DOHH2 (cell line): Measurements from ENCODE around the gene CFAP97.
A peak's percentile ranks its signal among the peaks of the same experiment; 100 is the strongest.
"Not testable (repeated sequence)": the region's sequence is repeated elsewhere in the genome, so short reads cannot be mapped to it uniquely, and the experiment has no call there.

ENCODE experiments used
- H3F3A ChIP-seq: fragments of 200-600 bp; sonication (generic), shearing (Covaris generic); 2 replicates; pipeline ENCODE4 v1.6.0; 2016; ENCODE audit warnings: antibody characterized with exemption, mild to moderate bottlenecking; ENCODE audit not compliant: control insufficient read depth, insufficient read depth
- H3K27ac ChIP-seq: fragments of 200-600 bp; sonication (generic); 2 replicates; pipeline ENCODE4 v1.5.1; 2014; ENCODE audit warnings: low read depth, mild to moderate bottlenecking, low read length, moderate library complexity
- H3K27me3 ChIP-seq: fragments of 200-600 bp; sonication (generic); 2 replicates; pipeline ENCODE4 v1.6.1; 2014; ENCODE audit warnings: mild to moderate bottlenecking, low read length, mixed read lengths; ENCODE audit not compliant: control insufficient read depth
- H3K36me3 ChIP-seq: fragments of 200-600 bp; sonication (generic); 2 replicates; pipeline ENCODE4 v1.6.1; 2014; ENCODE audit warnings: mild to moderate bottlenecking, low read length, moderate library complexity, mixed read lengths; ENCODE audit not compliant: control insufficient read depth
- H3K4me1 ChIP-seq: fragments of 200-600 bp; sonication (generic); 2 replicates; pipeline ENCODE4 v1.6.1; 2014; ENCODE audit warnings: mild to moderate bottlenecking, low read length, mixed read lengths; ENCODE audit not compliant: control insufficient read depth
- H3K4me2 ChIP-seq: fragments of 200-600 bp; sonication (generic); 2 replicates; pipeline ENCODE4 v1.6.0; 2014; ENCODE audit warnings: mild to moderate bottlenecking, low read length, moderate library complexity
- H3K4me3 ChIP-seq: fragments of 200-600 bp; sonication (generic); 2 replicates; pipeline ENCODE4 v1.5.1; 2014; ENCODE audit warnings: mild to moderate bottlenecking, low read length, mixed read lengths
- H3K79me2 ChIP-seq: fragments of 200-600 bp; sonication (generic); 2 replicates; pipeline ENCODE4 v1.6.1; 2014; ENCODE audit warnings: mild to moderate bottlenecking, low read length, mixed read lengths; ENCODE audit not compliant: control insufficient read depth
- H3K9me2 ChIP-seq: fragments of 200-600 bp; sonication (generic); replicated peaks from 2 replicates; pipeline ENCODE4 v1.6.1; 2014; ENCODE audit warnings: mild to moderate bottlenecking, low read length, mixed read lengths; ENCODE audit not compliant: control insufficient read depth
- H3K9me3 ChIP-seq: fragments of 200-600 bp; sonication (generic); 2 replicates; pipeline ENCODE4 v1.6.1; 2014; ENCODE audit warnings: antibody characterized with exemption, low read length, mixed read lengths; ENCODE audit not compliant: control insufficient read depth, insufficient read depth
- H4K20me1 ChIP-seq: fragments of 200-600 bp; sonication (generic); 2 replicates; pipeline ENCODE4 v1.6.0; 2014; ENCODE audit warnings: low read depth, mild to moderate bottlenecking, antibody characterized with exemption, low read length, moderate library complexity; ENCODE audit not compliant: control insufficient read depth, insufficient read depth
- EZH2phosphoT487 ChIP-seq: fragments of 200-600 bp; sonication (generic); IDR thresholded peaks from 2 replicates; pipeline ENCODE4 v1.6.1; 2017; ENCODE audit warnings: borderline replicate concordance, mild to moderate bottlenecking, antibody characterized with exemption, low read length, moderate library complexity, mixed read lengths
- TF ChIP-seq, protein P1 (sequence below): fragments of 200-600 bp; sonication (generic); IDR thresholded peaks from one replicate; pipeline ENCODE4 v1.5.1; 2014; ENCODE audit warnings: antibody characterized with exemption, mild to moderate bottlenecking, low read depth, low read length; ENCODE audit not compliant: poor library complexity, severe bottlenecking

CFAP97 gene

DNA sequence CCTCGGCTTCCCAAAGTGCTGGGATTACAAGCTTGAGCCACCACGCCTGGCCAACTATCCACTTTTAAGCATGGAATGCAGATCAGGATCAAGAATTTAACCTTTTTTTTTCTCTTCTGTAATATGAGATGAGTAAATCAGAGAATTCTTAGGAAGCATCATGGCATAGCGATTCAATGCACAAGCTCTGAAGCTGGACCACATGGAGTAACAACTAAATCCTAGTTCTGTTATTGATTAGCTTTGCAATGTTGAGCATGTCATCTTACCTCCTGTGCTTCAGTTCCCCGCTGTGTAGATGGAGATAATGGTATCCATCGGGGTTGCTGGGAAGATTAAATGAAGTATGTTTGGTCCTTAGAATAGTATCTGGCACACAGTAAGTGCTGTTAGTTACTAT lies 3.7 kb upstream of the CFAP97 start:
- Histone ChIP-seq H3K4me2 (no peak overlapping the region), H3K79me2 (peaks cover 54% of the 10 kb centered on the region), H3K27me3 (no peaks in the 10 kb centered on the region), H4K20me1 (no peaks in the 10 kb centered on the region), H3F3A (peaks cover 12% of the 10 kb centered on the region), H3K27ac (no peak overlapping the region), H3K36me3 (peaks cover 15% of the 10 kb centered on the region), H3K4me1 (peaks cover 50% of the 10 kb centered on the region), H3K4me3 (no peak overlapping the region), H3K9me2 (no peaks in the 10 kb centered on the region), H3K9me3 (no peaks in the 10 kb centered on the region)
- TF ChIP-seq, protein P1, sequence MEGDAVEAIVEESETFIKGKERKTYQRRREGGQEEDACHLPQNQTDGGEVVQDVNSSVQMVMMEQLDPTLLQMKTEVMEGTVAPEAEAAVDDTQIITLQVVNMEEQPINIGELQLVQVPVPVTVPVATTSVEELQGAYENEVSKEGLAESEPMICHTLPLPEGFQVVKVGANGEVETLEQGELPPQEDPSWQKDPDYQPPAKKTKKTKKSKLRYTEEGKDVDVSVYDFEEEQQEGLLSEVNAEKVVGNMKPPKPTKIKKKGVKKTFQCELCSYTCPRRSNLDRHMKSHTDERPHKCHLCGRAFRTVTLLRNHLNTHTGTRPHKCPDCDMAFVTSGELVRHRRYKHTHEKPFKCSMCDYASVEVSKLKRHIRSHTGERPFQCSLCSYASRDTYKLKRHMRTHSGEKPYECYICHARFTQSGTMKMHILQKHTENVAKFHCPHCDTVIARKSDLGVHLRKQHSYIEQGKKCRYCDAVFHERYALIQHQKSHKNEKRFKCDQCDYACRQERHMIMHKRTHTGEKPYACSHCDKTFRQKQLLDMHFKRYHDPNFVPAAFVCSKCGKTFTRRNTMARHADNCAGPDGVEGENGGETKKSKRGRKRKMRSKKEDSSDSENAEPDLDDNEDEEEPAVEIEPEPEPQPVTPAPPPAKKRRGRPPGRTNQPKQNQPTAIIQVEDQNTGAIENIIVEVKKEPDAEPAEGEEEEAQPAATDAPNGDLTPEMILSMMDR: no peak
- no peak for TF ChIP-seq EZH2phosphoT487

DNA sequence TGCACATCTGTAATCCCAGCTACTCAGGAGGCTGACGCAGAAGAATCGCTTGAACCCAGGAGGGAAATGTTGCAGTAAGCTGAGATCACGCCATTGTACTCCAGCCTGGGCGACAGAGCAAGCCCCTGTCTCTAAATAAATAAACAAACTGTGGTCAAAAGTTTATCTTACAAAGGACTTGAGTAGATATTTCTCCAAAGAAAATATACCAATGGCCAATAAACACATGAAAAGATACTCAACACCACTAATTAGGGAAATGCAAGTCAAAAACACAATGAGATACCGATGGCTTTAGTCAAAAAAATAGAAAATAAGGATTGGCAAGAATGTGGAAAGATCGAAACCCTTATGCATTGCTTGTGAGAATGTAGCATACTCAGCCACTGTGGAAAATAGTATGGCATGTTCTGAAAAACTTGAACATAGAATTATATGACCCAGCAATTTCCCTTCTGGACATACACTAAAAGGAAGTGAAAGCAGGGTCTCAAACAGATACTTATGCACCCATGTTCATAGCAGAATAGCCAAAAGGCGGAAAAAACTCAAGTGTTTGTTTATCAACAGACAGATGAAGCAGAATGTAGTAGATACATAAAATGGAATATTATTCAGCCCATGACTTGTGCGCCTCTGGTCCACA lies 2.0 kb upstream of the CFAP97 start:
- H3K27me3 ChIP-seq: no peaks in the 10 kb centered on the region
- H3K4me1 ChIP-seq: peaks cover 45% of the 10 kb centered on the region
- peaks cover 6% of the 10 kb centered on the region for H3K36me3 ChIP-seq
- no peaks in the 10 kb centered on the region for H3K9me3 ChIP-seq
- H3K79me2 ChIP-seq: peaks cover 54% of the 10 kb centered on the region
- H3K27ac ChIP-seq: no peak overlapping the region
- TF ChIP-seq, protein P1: no peak
- TF ChIP-seq EZH2phosphoT487: no peak
- peak overlapping the region; percentile 92 for H3K4me3 ChIP-seq
- peaks cover 7% of the 10 kb centered on the region for H3F3A ChIP-seq
- no peaks in the 10 kb centered on the region for H3K9me2 ChIP-seq
- peak overlapping the region; percentile 100 for H3K4me2 ChIP-seq
- no peaks in the 10 kb centered on the region for H4K20me1 ChIP-seq

DNA sequence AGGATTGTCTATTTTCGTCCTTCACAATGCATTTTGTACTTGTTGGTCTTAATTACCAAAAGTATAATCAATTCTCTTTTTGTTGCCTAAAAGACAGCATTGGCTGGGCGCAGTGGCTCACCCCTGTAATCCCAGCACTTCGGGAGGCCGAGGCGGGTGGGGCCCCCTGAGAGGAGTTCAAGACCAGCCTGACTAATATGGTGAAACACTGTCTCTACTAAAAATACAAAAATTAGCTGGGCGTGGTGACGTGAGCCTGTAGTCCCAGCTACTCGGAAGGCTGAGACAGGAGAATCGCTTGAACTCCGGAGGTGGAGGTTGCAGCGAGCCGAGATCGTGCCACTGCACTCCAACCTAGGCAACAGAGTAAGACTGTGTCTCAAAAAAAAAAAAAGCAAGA lies 1.3 kb upstream of the CFAP97 start:
- not testable (repeated sequence) for H3K36me3 ChIP-seq, H3K9me2 ChIP-seq, H3F3A ChIP-seq, H3K9me3 ChIP-seq, H4K20me1 ChIP-seq, H3K27me3 ChIP-seq
- Histone ChIP-seq H3K27ac (peak overlapping the region; percentile 65; the same call in 1 of the 2 replicates), H3K4me3 (peak overlapping the region; percentile 92), H3K4me2 (peak overlapping the region; percentile 100), H3K79me2 (peaks cover 53% of the 10 kb centered on the region), H3K4me1 (peaks cover 45% of the 10 kb centered on the region)

DNA sequence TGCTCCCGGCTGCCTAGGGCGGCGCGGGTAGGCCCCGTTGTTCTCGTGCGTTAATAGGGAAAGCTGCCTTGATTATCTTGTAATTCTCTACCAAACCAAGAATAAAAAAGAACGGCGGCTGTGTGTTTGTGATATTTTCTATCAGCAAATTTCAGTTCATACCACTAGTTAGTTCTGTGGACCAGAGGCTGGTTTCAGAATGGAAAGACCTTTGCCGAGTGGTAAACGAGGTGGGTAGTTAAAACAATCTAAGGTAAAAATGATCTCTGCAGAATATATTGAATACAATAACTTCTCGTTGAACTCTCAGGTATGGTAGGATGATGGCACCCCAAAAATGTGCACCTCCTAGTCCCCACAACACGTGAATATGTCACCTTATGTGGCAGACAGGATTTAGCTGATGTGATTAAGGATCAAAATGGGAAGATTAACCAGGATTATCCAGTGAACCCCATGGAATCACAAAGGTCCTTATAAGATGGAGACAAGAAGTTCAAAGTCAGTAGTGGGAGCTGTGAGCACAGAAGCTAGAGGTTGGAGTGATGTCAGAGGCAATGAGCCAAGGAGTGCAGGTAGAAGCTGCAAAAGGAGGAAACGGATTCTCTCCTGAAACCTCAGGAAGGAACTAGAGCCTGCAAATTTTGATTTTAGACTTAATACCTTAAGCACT lies 574 bp upstream of the CFAP97 start:
- Histone ChIP-seq H3K36me3 (peaks cover 10% of the 10 kb centered on the region), H3K4me3 (peak overlapping the region; percentile 92), H4K20me1 (no peaks in the 10 kb centered on the region), H3K9me2 (no peaks in the 10 kb centered on the region), H3K4me1 (peaks cover 45% of the 10 kb centered on the region), H3K27me3 (no peaks in the 10 kb centered on the region), H3K4me2 (peak overlapping the region; percentile 100), H3K27ac (peak overlapping the region; percentile 65), H3K9me3 (no peaks in the 10 kb centered on the region), H3F3A (peaks cover 7% of the 10 kb centered on the region), H3K79me2 (peaks cover 58% of the 10 kb centered on the region)
- TF ChIP-seq, protein P1: no peak
- no peak for TF ChIP-seq EZH2phosphoT487
